T-helper 2 cell treated with Interferon-gamma antibody and Interleukin-4, amounts not matched to agents 100 ng/mL and 5 ng/mL, for 36 hours (primary cell): ENCODE results near the gene DUSP18. TPM values are rescaled to one million over a fixed set of nuclear protein-coding genes. Genes with fewer than 3 reads are reported as not detected.
"Not testable (repeated sequence)": the region's sequence is repeated elsewhere in the genome, so short reads cannot be mapped to it uniquely, and the experiment has no call there.

Experiments
- intact Hi-C: fragments of 100-400 bp; cut with micrococcal nuclease; formaldehyde crosslinking; loops from one replicate; pipeline ENCODE4 v1.15.1; 2023
- total RNA-seq: library from RNA; stranded (reverse); gene quantifications from 2 replicates; pipeline ENCODE4 v1.2.3, GENCODE V29; 2022

The DUSP18 gene
- total RNA-seq, result 11.0 and 11.2 TPM in 2 replicates

DNA sequence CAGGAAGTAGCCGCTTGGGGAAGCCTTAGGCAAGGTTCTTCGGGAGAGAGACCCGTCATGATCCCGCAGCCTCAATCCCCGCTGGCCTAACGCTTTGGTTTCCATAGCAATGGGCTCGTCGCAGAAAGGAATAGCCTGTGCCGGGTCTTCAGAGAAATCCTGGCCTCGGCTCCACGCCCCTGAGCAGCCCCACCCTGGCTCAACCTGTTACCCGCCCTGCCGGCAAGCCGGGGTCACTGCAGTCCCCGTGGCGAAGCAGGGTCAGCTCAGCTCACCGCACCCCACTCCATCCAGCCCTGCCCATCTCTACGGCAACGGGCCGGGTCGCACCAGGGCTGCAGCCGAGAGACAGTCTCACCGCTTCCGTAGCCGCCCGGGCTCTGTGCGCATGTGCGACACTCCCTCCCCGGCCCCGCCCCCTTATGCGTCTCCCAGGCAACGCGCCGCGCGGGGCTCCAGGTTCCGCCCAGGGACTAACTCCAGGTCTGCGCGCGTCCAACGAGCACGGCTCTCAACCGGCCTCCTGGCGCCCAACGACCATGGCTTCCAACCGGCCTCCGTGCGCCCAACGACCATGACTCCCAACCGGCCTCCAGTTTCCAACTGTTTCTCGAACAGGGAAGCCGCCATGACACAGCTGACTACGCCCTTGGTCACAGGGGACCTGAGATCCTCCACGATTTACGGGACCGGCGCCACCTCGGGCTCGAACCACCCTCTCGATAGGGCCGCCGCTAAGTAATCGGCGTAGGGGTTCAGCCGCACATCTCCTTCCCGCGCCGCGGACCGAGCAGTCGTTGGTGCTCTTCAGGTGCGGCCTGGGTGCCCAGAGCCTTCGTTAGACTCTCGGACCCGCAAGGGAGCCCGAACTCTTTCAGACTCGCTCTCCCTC, at the start of gene DUSP18:
TSS of gene DUSP18 (minus strand) at position 382 of the 892 bp plus-strand sequence. CDS start 3,872 bp downstream, outside the sequence.
- intact Hi-C loops, result loop anchor here (1.0 to 5.0 kb wide), 2 partner anchors 33 to 75 kb away; partner anchors contain the start of gene PES1

GRCh38 chr22:30714062-30714461, 46.4 kb upstream of the DUSP18 start:
- intact Hi-C loops, result no loop called here

GRCh38 chr22:30712094-30712493, 44.4 kb upstream of the DUSP18 start:
- intact Hi-C loops, result no loop called here

DNA sequence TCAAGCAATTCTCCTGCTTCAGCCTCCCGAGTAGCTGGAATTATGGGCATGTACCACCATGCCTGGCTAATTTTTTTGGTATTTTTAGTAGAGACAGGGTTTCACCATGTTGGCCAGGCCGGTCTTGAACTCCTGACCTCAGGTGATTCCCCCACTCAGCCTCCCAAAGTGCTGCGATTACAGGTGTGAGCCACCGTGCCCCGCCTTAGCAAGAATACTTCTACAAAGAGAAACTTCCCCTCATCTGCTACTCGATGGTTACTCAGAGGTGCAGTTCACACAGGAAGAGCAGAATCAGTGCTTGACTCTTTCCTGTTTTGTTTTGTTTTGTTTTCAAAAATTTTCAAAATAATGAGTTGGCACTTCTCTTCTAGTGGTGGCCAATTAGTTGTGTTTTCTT, 42.3 kb upstream of the DUSP18 start:
- intact Hi-C loops, result not testable (repeated sequence)

DNA sequence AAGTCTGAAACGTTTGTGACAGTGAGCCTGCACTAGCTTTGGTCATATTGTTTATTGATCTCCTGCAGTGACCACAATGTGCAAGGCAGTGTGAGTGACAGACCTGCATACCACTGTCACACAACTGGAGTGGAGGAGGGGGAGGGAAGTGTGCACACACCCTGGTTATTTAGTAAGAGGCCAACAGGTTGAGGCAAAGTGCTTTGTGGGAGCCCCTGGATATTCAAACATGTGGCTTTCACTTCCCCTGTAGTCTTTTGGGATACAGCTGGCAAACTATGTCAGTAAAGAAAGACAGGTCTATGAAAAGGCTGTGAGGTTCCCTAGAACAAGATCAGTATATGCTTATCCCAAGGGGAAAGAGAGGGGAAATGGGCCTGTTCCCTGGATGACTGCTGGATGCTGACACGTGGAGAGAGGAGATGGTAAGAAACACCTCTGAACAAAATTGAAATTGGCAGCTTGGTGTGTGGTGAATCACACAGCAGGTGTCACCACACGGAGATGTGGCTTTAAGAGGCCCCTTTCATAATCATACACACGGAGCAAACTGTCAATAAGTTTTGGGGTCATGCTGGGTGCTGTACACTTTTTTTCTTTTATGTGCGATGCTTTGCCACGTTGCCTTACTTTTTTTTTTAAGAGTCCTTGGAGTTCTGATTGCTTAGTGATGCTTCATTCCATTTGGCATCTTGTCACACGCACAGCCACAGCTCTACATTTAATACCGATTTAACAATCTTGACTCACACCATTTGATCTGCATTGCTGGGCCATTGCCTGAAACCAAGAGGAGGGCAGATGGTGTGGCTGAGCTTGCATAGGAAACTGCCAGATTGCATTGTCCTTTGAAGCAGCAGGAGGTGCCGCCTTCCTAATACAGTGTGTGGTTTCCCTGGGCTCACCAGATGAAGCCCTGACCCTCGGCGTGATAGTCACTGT, 38.3 kb upstream of the DUSP18 start:
- intact Hi-C loops, result loop anchor here (1.0 kb wide), 1 partner anchor 39 kb away; no protein-coding TSS in a partner anchor

DNA sequence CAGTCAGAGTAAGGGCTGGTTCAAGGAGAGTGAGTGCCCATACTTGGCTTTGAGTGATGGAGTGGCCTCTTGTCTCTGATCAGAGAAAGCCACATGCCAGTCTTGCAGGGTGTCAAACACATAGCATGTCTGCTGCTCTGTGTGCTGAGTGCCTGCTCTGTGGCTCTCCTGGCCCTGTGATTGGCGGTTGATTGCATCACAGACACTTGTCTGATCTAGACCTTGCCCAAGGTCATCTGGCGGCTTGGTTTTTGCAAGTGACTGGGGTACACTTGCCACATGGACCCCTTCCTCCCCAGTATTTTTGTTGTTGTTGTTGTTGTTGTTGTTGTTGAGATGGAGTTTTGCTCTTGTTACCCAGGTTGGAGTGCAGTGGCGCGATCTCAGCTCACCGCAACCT, 37.3 kb upstream of the DUSP18 start:
- intact Hi-C loops, result no loop called here

DNA sequence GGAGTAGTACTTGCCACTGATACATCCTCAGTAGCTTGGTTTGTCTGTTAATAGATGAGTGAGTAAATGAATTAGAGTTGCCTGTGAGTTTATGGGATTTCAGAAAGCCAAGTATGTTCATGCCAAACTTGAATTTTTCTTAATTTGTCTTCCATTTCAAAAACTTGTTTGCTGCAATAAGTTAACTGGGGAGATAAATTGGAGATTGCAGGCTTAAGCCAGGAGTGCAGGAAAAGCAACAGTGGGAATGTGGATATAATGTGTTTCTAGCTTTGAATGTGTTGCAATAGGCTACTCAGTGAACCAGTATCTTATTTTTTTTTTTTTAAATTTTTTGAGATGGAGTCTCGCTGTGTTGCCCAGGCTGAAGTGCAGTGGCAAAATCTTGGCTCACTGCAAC, 35.2 kb upstream of the DUSP18 start:
- intact Hi-C loops, result no loop called here

DNA sequence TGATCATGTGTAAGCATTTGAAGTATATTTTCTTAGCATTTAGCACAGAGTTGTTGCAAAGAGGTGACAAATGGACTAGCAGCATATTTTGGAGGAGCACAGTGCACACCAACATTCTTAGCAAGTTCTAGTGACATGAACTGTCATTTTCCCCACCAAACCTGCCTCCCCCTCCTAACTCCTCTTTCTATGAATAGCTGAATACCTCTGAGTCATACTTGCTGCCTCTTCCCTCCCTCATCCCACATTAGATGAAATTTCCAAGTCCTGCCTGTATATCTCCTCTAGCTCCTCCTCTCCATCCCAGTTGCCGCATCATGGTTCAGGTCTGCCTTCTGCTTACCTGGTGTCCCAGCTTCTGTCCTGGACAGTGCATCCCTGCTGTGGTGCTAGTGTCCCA, 34.2 kb upstream of the DUSP18 start:
- intact Hi-C loops, result no loop called here

- intact Hi-C loops, result no loop called here
Observed at GRCh38 chr22:30697975-30698374, 30.3 kb upstream of the DUSP18 start.

- intact Hi-C loops, result no loop called here
Observed at GRCh38 chr22:30695871-30696655, 28.4 kb upstream of the DUSP18 start.

GRCh38 chr22:30695351-30695851, 27.7 kb upstream of the DUSP18 start:
- intact Hi-C loops, result no loop called here

DNA sequence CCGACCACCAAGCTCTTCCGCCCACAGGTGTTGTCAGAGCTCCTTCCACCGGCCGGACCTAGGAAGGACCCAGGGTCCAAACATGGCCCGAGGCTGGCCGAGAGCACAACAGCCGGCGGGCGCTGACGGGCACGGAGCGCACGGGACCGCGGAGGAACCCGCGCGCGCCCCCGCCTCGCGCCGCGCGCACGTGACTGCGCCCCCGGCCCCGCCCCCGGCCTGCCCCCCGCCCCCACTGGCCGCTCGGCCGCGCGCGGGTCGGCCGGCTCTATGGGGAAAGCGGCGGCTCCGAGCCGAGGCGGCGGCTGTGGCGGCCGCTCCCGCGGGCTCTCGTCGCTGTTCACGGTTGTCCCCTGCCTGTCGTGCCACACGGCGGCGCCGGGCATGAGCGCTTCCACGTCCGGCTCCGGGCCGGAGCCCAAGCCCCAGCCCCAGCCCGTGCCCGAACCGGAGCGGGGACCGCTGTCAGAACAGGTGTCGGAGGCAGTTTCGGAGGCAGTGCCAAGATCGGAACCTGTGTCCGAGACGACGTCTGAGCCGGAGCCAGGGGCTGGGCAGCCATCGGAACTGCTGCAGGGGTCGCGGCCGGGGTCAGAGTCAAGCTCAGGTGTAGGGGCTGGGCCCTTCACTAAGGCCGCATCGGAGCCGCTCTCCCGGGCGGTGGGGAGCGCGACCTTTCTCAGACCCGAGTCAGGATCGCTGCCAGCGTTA, 27.1 kb upstream of the DUSP18 start, which contains the start of gene OSBP2:
TSS of gene OSBP2 (plus strand) at position 235 of the 711 bp plus-strand sequence. CDS start at position 271, 36 bp downstream.
- intact Hi-C loops, result loop anchor here (1.0 kb wide), 1 partner anchor 59 kb away; the partner anchor contains the start of gene SLC35E4

DNA sequence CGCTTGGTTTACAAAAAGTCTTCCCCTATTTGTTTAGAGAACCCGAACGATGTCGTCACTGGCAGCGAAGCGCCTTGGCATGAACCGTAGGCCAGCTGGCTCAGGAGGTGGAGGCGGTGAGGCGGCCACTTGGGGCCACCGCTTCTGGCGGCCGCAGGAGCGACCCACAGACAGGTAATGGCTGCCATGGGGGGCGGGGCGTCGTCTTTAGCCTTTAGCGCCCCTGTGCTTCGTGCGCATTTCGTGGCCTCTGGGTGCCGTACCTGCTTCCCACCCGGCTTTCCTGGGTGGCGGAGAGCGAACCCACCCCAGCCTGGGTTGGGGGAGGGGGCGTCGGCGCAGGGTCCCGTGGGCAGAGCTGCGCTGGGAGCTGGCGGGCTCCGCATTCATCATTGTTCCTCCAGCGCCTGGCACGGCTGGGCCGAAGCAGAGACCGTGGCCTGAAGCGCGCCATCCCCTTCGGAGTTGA, 26.5 kb upstream of the DUSP18 start:
- intact Hi-C loops, result loop anchor here (1.0 kb wide), 1 partner anchor 59 kb away; the partner anchor contains the start of gene SLC35E4

GRCh38 chr22:30691204-30691603, 23.5 kb upstream of the DUSP18 start:
- intact Hi-C loops, result no loop called here

DNA sequence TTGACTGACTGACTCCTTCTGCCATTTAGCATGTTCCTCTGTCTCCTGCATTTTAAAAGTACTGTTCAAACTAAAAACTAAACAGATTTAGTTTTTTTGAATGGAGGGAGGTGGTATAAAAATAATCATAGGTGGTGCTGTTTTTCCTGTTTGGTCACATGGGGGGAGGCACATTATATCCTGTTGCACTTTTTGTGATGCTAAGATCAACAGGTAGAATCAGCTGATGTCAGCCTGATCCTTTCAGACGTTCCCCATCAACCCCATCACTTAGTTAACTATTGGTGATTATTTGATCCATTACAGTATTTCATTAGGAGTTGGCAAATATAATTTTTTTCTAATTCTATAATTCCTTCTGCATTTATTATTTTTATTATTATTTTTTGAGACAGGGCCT, 21.9 kb upstream of the DUSP18 start:
- intact Hi-C loops, result no loop called here

- intact Hi-C loops, result no loop called here
Observed at GRCh38 chr22:30687358-30687757, 19.7 kb upstream of the DUSP18 start.

DNA sequence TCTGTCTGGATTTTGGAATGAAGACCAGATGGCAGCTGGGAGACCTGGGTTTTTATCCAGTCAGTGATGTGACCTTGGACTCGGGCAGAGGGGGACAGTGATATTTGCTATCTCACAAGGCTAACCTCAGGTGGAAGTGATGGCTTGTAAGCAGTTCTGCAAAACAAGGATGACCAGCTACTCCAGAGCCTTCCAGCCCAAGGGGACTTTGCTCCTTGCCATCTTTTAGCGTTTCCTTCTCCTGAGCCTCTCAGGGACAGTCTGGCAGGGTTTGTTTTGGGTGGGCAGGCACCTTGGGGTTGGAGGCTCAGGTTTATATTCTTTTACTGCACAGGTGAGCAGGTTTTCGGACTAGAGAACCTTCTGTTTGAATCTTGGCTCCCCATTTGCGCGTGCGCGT, 17.5 kb upstream of the DUSP18 start:
- intact Hi-C loops, result no loop called here

GRCh38 chr22:30681831-30682230, 14.2 kb upstream of the DUSP18 start:
- intact Hi-C loops, result no loop called here

GRCh38 chr22:30680991-30681770, 13.5 kb upstream of the DUSP18 start:
- intact Hi-C loops, result no loop called here
